Measurements from ENCODE around the gene MLIP. TPM values are rescaled to one million over a fixed set of nuclear protein-coding genes. Genes with fewer than 3 reads are reported as not detected.

The MLIP gene
- total RNA-seq, 1 experiment from 2014 or later: not detected

DNA sequence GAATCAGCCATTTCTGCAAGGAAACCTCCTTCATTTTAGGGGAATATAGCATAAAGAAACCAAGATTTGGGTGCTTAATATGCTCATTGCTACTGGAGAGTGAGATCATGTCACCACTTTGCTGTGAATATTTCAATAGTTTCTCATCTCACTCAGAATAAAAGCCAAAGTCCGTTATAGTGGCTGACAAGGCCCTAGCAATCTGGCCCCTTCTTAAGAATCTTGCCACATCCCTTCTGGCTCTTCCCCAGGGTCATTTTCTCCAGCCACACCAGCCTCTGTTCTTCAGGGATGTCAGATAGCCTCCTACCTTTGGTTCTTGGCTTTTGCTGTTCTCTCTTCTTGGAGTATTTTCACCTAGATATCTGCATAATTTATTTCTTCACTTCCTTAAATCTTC is 24.8 kb upstream of the MLIP start:
- H3K9me3 Mint-ChIP-seq (ENCODE audit: unreplicated experiment): no peaks in the 10 kb centered on the region
- H3K27ac Mint-ChIP-seq (ENCODE audit: low read depth, unreplicated experiment): no peak overlapping the region
- ChIA-PET CTCF (no interaction called here), POLR2A (no interaction called here)
- BruUV-seq (replicated peaks): no TSS peak
- H3K36me3 Mint-ChIP-seq (ENCODE audit: insufficient read depth, unreplicated experiment): no peaks in the 10 kb centered on the region
- H3K4me3 Mint-ChIP-seq (ENCODE audit: unreplicated experiment): no peak overlapping the region
- peaks cover 15% of the 10 kb centered on the region for H3K4me1 Mint-ChIP-seq (ENCODE audit: insufficient read depth, unreplicated experiment)
- no peaks in the 10 kb centered on the region for H3K27me3 Mint-ChIP-seq (ENCODE audit: insufficient read depth, unreplicated experiment)
- TF ChIP-seq, protein P1, sequence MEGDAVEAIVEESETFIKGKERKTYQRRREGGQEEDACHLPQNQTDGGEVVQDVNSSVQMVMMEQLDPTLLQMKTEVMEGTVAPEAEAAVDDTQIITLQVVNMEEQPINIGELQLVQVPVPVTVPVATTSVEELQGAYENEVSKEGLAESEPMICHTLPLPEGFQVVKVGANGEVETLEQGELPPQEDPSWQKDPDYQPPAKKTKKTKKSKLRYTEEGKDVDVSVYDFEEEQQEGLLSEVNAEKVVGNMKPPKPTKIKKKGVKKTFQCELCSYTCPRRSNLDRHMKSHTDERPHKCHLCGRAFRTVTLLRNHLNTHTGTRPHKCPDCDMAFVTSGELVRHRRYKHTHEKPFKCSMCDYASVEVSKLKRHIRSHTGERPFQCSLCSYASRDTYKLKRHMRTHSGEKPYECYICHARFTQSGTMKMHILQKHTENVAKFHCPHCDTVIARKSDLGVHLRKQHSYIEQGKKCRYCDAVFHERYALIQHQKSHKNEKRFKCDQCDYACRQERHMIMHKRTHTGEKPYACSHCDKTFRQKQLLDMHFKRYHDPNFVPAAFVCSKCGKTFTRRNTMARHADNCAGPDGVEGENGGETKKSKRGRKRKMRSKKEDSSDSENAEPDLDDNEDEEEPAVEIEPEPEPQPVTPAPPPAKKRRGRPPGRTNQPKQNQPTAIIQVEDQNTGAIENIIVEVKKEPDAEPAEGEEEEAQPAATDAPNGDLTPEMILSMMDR (IDR thresholded peaks at IDR 0.05; ENCODE audit: unreplicated experiment): no peak
- no peak for DNase-seq (ENCODE audit: unreplicated experiment)
- intact Hi-C loops (cut with micrococcal nuclease): no loop called here

DNA sequence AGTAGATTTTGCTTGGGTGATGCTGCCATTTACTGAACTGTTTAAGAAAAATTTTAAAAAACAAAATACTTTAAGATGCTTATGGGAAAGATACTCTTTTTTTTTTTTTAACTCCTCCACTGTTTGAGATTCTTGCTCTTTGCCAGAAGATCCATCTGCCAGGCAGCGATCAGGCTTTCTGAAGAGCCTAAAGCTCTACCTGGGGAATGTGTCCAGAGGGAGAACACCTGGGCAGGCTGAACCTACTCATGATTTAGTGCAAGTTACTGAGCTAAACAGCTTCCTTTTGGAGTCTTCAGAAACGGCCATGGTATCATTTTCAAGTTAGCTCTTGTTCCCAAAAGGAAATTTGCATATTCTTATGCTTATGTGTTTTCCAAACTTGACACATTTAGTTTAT is 23.5 kb upstream of the MLIP start:
- POLR2A ChIA-PET: no interaction called here
- CTCF ChIA-PET: interaction anchor here (0.9 kb wide), 1 partner anchor 363 kb away, joined by 6 read pairs; no protein-coding TSS in a partner anchor
- BruUV-seq (replicated peaks): no TSS peak
- H3K27ac Mint-ChIP-seq (ENCODE audit: low read depth, unreplicated experiment): no peak overlapping the region
- no peak overlapping the region for H3K4me3 Mint-ChIP-seq (ENCODE audit: unreplicated experiment)
- no peaks in the 10 kb centered on the region for H3K27me3 Mint-ChIP-seq (ENCODE audit: insufficient read depth, unreplicated experiment)
- no peak for DNase-seq (ENCODE audit: unreplicated experiment)
- intact Hi-C loops (cut with micrococcal nuclease): no loop called here
- peaks cover 15% of the 10 kb centered on the region for H3K4me1 Mint-ChIP-seq (ENCODE audit: insufficient read depth, unreplicated experiment)
- H3K9me3 Mint-ChIP-seq (ENCODE audit: unreplicated experiment): no peaks in the 10 kb centered on the region
- H3K36me3 Mint-ChIP-seq (ENCODE audit: insufficient read depth, unreplicated experiment): no peaks in the 10 kb centered on the region
- TF ChIP-seq, protein P1 (IDR thresholded peaks at IDR 0.05; ENCODE audit: unreplicated experiment): no peak

- H3K27ac Mint-ChIP-seq (ENCODE audit: low read depth, unreplicated experiment): no peak overlapping the region
- no peak for DNase-seq (ENCODE audit: unreplicated experiment)
- no TSS peak for BruUV-seq (replicated peaks)
- no peaks in the 10 kb centered on the region for H3K4me1 Mint-ChIP-seq (ENCODE audit: insufficient read depth, unreplicated experiment)
- intact Hi-C loops (cut with micrococcal nuclease): no loop called here
- no peaks in the 10 kb centered on the region for H3K27me3 Mint-ChIP-seq (ENCODE audit: insufficient read depth, unreplicated experiment)
- no peaks in the 10 kb centered on the region for H3K36me3 Mint-ChIP-seq (ENCODE audit: insufficient read depth, unreplicated experiment)
- TF ChIP-seq, protein P1 (IDR thresholded peaks at IDR 0.05; ENCODE audit: unreplicated experiment): no peak
- H3K4me3 Mint-ChIP-seq (ENCODE audit: unreplicated experiment): no peak overlapping the region
- CTCF ChIA-PET: no interaction called here
- H3K9me3 Mint-ChIP-seq (ENCODE audit: unreplicated experiment): peaks cover 7% of the 10 kb centered on the region
- POLR2A ChIA-PET: interaction anchor here (0.6 to 1.4 kb wide), 2 partner anchors 10 to 12 kb away, joined by 4 read pairs; no protein-coding TSS in a partner anchor
Observed at GRCh38 chr6:54093326-54093948, 17.8 kb upstream of the MLIP start.

DNA sequence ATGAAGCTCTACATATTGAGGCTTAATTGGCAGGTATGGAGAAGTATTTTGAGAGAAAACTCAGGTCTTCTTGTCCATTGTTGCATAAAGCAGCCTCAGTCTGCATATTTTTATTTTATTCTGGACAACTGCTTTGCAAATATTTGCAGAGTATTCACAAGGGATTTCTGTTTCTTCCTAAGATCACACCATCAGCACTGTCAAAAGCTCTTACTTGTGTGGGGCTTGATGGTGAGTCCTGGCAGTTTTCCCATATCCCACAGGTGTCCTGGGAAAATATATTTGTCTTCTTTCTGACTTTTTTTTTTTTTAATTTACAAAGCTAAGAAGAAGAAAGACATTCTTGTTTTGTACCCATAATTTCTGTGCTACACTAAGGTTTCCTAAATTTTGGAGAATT is 16.9 kb upstream of the MLIP start:
- TF ChIP-seq, protein P1 (IDR thresholded peaks at IDR 0.05; ENCODE audit: unreplicated experiment): no peak
- POLR2A ChIA-PET: interaction anchor here (1.4 kb wide), 1 partner anchor 9 kb away, joined by 4 read pairs; no protein-coding TSS in a partner anchor
- BruUV-seq (replicated peaks): no TSS peak
- no peaks in the 10 kb centered on the region for H3K36me3 Mint-ChIP-seq (ENCODE audit: insufficient read depth, unreplicated experiment)
- no peak overlapping the region for H3K4me3 Mint-ChIP-seq (ENCODE audit: unreplicated experiment)
- no peaks in the 10 kb centered on the region for H3K27me3 Mint-ChIP-seq (ENCODE audit: insufficient read depth, unreplicated experiment)
- intact Hi-C loops (cut with micrococcal nuclease): no loop called here
- H3K27ac Mint-ChIP-seq (ENCODE audit: low read depth, unreplicated experiment): no peak overlapping the region
- CTCF ChIA-PET: interaction anchor here (0.6 kb wide), 1 partner anchor 283 kb away, joined by 3 read pairs; no protein-coding TSS in a partner anchor
- no peak for DNase-seq (ENCODE audit: unreplicated experiment)
- H3K4me1 Mint-ChIP-seq (ENCODE audit: insufficient read depth, unreplicated experiment): no peaks in the 10 kb centered on the region
- peaks cover 7% of the 10 kb centered on the region for H3K9me3 Mint-ChIP-seq (ENCODE audit: unreplicated experiment)

Data from MCF 10A (cell line).